Endothelial cell of umbilical vein (primary cell): ENCODE data around the gene ZNF775.

Experiments used
- POLR2A ChIP-seq: IDR thresholded peaks from 2 replicates; pipeline ENCODE4 v1.6.1; 2012; ENCODE audit warnings: low read depth, mild to moderate bottlenecking, control low read depth, low read length
- TF ChIP-seq, protein P1 (sequence below), 2 donors: IDR thresholded peaks; 1 replicate in 1 of 2; 2 replicates in 1 of 2; pipeline ENCODE4 v1.5.1; 2011; ENCODE audit warnings: low read length in 2 of 2, mild to moderate bottlenecking in 2 of 2, moderate library complexity in 2 of 2, control low read depth in 1 of 2, inconsistent platforms in 1 of 2, low read depth in 1 of 2; ENCODE audit not compliant: insufficient read depth in 1 of 2; ENCODE audit errors: extremely low read depth in 1 of 2

DNA sequence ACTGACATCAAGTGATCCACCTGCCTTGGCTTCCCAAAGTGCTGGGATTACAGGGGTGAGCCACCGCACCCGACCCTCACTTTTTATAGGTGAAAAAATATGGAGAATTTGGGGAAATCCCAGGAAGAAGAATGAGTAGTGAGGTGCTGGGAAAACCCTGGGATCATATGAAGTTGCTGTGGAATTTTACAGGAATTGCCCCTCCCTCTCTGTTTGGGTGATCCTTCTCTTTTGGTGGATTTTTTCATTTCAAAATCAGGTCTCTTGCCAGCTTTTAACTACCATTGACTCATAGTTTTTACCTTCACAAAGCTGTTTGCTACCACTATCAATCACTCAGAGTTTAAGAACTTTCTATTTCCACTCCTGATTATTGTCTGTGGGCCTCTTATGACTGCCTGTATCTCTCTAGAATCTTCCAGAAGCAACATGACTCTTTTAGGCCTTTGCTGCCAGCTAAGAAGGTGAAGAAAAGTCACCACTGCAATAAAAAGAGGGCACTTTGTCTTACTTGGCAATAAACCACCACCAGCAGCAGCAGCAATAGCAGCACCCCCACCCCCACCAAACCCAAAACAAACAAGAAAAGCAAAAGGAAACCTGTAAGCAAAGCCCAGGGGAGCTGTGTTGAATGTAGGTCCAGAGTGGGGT is 67.3 kb downstream of the ZNF775 start:
- TF ChIP-seq, protein P1, sequence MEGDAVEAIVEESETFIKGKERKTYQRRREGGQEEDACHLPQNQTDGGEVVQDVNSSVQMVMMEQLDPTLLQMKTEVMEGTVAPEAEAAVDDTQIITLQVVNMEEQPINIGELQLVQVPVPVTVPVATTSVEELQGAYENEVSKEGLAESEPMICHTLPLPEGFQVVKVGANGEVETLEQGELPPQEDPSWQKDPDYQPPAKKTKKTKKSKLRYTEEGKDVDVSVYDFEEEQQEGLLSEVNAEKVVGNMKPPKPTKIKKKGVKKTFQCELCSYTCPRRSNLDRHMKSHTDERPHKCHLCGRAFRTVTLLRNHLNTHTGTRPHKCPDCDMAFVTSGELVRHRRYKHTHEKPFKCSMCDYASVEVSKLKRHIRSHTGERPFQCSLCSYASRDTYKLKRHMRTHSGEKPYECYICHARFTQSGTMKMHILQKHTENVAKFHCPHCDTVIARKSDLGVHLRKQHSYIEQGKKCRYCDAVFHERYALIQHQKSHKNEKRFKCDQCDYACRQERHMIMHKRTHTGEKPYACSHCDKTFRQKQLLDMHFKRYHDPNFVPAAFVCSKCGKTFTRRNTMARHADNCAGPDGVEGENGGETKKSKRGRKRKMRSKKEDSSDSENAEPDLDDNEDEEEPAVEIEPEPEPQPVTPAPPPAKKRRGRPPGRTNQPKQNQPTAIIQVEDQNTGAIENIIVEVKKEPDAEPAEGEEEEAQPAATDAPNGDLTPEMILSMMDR (IDR thresholded peaks at IDR 0.05; ENCODE audit: extremely low read depth in 1 of 2, insufficient read depth in 1 of 2, low read depth in 1 of 2, low read length in 2 of 2) = no peak
- no peak for TF ChIP-seq POLR2A
